ENCODE data around the gene GPR17. TPM values are rescaled to one million over a fixed set of nuclear protein-coding genes. Genes with fewer than 3 reads are reported as not detected.

The GPR17 gene
- total RNA-seq, 1 experiment from 2014 or later = not detected

DNA sequence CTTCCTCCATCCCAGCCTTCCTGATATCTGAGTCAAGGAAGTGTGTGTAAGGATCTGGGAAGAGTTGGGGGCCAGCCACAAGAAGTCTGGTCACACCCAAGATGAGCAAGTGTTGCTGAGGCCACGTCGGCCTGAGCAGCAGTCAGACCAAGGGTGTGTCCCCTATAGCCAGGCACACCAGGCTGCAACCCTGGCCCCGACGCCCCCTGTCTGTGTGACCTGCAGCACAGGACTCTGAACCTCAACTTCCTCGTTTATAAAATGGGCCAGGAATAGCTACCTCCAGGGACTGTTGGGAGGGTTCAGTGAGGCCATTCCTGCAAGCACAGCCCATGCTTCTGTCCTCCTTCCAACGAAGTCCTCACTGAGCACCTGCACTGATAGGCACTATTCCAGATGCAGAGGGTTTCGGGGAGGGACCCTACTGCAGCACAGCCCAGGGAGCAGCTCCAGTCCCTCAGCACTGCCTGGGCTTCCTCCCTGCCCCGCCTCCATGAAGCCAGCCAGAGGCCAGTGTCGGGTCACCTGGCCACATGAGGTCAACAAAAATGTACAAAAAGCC lies 16.1 kb downstream of the GPR17 start:
- Histone ChIP-seq H3K27ac (ENCODE audit: low read length) (no peak overlapping the region), H3K4me3 (ENCODE audit: low read depth in 2 of 2, low read length in 2 of 2) (no peak overlapping the region), H3K4me1 (ENCODE audit: control insufficient read depth, insufficient read depth, low read length) (no peaks in the 10 kb centered on the region), H3K9me3 (ENCODE audit: control insufficient read depth, insufficient read depth, low read depth, low read length) (no peaks in the 10 kb centered on the region), H3K27me3 (ENCODE audit: control insufficient read depth, insufficient read depth, low read length) (no peaks in the 10 kb centered on the region), H3K36me3 (ENCODE audit: control insufficient read depth, insufficient read depth, low read length) (no peaks in the 10 kb centered on the region)
- CTCF ChIA-PET = no interaction called here
- no peak for TF ChIP-seq TCF7L2 (IDR thresholded peaks at IDR 0.05; ENCODE audit: low read depth, low read length)
- POLR2A ChIA-PET = no interaction called here
- intact Hi-C loops (cut with micrococcal nuclease; ENCODE audit: unreplicated experiment) = no loop called here
- BruUV-seq (replicated peaks) = no TSS peak
- in situ Hi-C loops (cut with HindIII; ENCODE audit: low pct_unique_long_range_greater_than_20kb, low sequenced_read_pairs) = no loop called here
- no peak for DNase-seq (ENCODE audit: low read depth, low spot score)
- no peak for ATAC-seq

DNA sequence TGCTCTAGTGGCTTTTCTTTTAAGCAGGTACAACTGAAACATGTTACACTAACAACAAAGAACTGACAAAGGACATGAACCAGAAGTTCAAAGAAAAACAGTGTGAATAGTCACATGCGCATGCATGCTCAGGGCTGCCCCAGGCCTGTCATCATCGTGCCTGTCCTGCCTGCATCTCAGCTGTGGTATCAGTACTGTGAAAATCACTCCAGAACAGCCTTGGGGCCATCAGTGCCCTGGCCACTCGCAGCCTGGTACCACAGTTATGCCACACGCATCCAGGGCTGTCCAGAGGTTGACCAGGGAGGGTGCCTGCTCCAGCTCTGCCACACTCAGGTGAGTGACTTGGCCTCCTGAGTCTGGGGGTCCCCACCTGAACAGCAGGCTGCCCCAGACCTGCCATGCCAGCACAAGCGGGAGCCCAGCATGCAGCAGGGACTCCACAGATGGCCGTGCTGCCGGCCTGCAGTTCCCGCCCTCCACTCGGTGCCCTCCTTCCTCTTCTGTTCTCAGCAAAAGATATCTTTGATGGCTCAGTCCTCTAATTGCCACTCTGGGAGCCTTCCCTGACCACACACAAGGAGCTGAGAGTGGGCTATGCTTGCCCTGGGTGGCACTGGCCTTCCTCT lies 17.1 kb downstream of the GPR17 start:
- POLR2A ChIA-PET = interaction anchor here (0.7 kb wide), 1 partner anchor 47 kb away, joined by 3 read pairs; no protein-coding TSS in a partner anchor
- in situ Hi-C loops (cut with HindIII; ENCODE audit: low pct_unique_long_range_greater_than_20kb, low sequenced_read_pairs) = no loop called here
- DNase-seq (ENCODE audit: low read depth, low spot score) (no peak), ATAC-seq (no peak)
- Histone ChIP-seq H3K4me3 (ENCODE audit: low read depth in 2 of 2, low read length in 2 of 2) (no peak overlapping the region), H3K27ac (ENCODE audit: low read length) (no peak overlapping the region), H3K4me1 (ENCODE audit: control insufficient read depth, insufficient read depth, low read length) (no peaks in the 10 kb centered on the region), H3K9me3 (ENCODE audit: control insufficient read depth, insufficient read depth, low read depth, low read length) (no peaks in the 10 kb centered on the region), H3K36me3 (ENCODE audit: control insufficient read depth, insufficient read depth, low read length) (no peaks in the 10 kb centered on the region), H3K27me3 (ENCODE audit: control insufficient read depth, insufficient read depth, low read length) (0 out of 2 replicates have a peak, but pooled peaks cover 2% of the 10 kb centered on the region)
- TF ChIP-seq, protein P1, sequence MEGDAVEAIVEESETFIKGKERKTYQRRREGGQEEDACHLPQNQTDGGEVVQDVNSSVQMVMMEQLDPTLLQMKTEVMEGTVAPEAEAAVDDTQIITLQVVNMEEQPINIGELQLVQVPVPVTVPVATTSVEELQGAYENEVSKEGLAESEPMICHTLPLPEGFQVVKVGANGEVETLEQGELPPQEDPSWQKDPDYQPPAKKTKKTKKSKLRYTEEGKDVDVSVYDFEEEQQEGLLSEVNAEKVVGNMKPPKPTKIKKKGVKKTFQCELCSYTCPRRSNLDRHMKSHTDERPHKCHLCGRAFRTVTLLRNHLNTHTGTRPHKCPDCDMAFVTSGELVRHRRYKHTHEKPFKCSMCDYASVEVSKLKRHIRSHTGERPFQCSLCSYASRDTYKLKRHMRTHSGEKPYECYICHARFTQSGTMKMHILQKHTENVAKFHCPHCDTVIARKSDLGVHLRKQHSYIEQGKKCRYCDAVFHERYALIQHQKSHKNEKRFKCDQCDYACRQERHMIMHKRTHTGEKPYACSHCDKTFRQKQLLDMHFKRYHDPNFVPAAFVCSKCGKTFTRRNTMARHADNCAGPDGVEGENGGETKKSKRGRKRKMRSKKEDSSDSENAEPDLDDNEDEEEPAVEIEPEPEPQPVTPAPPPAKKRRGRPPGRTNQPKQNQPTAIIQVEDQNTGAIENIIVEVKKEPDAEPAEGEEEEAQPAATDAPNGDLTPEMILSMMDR (IDR thresholded peaks at IDR 0.05) = no peak
- TF ChIP-seq SIN3A (IDR thresholded peaks at IDR 0.05; ENCODE audit: borderline replicate concordance, insufficient read depth, low read depth, low read length) (no peak), TCF7L2 (IDR thresholded peaks at IDR 0.05; ENCODE audit: low read depth, low read length) (no peak), POLR2AphosphoS5 (IDR thresholded peaks at IDR 0.05; ENCODE audit: low read depth, low read length) (no peak)
- TF ChIP-seq, protein P2, sequence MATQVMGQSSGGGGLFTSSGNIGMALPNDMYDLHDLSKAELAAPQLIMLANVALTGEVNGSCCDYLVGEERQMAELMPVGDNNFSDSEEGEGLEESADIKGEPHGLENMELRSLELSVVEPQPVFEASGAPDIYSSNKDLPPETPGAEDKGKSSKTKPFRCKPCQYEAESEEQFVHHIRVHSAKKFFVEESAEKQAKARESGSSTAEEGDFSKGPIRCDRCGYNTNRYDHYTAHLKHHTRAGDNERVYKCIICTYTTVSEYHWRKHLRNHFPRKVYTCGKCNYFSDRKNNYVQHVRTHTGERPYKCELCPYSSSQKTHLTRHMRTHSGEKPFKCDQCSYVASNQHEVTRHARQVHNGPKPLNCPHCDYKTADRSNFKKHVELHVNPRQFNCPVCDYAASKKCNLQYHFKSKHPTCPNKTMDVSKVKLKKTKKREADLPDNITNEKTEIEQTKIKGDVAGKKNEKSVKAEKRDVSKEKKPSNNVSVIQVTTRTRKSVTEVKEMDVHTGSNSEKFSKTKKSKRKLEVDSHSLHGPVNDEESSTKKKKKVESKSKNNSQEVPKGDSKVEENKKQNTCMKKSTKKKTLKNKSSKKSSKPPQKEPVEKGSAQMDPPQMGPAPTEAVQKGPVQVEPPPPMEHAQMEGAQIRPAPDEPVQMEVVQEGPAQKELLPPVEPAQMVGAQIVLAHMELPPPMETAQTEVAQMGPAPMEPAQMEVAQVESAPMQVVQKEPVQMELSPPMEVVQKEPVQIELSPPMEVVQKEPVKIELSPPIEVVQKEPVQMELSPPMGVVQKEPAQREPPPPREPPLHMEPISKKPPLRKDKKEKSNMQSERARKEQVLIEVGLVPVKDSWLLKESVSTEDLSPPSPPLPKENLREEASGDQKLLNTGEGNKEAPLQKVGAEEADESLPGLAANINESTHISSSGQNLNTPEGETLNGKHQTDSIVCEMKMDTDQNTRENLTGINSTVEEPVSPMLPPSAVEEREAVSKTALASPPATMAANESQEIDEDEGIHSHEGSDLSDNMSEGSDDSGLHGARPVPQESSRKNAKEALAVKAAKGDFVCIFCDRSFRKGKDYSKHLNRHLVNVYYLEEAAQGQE (IDR thresholded peaks at IDR 0.05; ENCODE audit: insufficient read depth in 1 of 2, low read depth in 2 of 2, low read length in 1 of 2) = no peak
- intact Hi-C loops (cut with micrococcal nuclease; ENCODE audit: unreplicated experiment) = no loop called here
- BruUV-seq (replicated peaks) = no TSS peak
- CTCF ChIA-PET = no interaction called here

DNA sequence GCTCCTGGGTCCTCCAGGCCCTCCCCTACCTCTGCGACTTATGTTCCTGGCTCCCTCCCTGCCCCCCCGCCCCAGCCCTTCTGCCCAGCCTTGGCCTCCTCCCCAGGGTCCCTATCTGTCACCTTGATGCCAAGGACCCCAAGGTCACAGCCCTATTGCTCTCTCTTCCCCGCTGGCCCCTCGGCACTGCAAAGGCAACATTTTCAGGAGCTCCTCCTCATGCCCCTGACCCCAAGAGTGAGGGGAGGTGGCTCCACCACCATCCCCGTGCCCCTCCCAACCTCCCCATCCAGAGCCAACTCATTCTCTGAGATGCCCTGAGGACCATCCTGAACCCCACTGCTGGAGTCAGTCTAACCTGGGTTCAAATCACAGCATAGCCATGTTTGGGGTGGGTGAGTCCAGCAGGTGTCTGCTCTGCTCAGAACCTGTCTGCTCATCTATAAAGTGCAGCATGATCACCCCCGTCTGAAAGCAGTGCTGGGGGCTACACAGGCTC lies 17.7 kb downstream of the GPR17 start:
- TF ChIP-seq, protein P2 (IDR thresholded peaks at IDR 0.05; ENCODE audit: insufficient read depth in 1 of 2, low read depth in 2 of 2, low read length in 1 of 2) = no peak
- no peak for TF ChIP-seq POLR2AphosphoS5 (IDR thresholded peaks at IDR 0.05; ENCODE audit: low read depth, low read length)
- TF ChIP-seq TCF7L2 (IDR thresholded peaks at IDR 0.05; ENCODE audit: low read depth, low read length) = no peak
- TF ChIP-seq, protein P1 (IDR thresholded peaks at IDR 0.05) = no peak
- TF ChIP-seq SIN3A (IDR thresholded peaks at IDR 0.05; ENCODE audit: borderline replicate concordance, insufficient read depth, low read depth, low read length) = no peak
- H3K36me3 ChIP-seq (ENCODE audit: control insufficient read depth, insufficient read depth, low read length) = no peaks in the 10 kb centered on the region
- H3K9me3 ChIP-seq (ENCODE audit: control insufficient read depth, insufficient read depth, low read depth, low read length) = no peaks in the 10 kb centered on the region
- no peak overlapping the region for H3K4me3 ChIP-seq (ENCODE audit: low read depth in 2 of 2, low read length in 2 of 2)
- ChIA-PET CTCF (interaction anchor here (0.7 kb wide), 1 partner anchor 72 kb away, joined by 3 read pairs; no protein-coding TSS in a partner anchor), POLR2A (interaction anchor here (0.5 to 0.7 kb wide), 2 partner anchors 47 to 434 kb away, joined by 3 to 4 read pairs; no protein-coding TSS in a partner anchor)
- BruUV-seq (replicated peaks) = no TSS peak
- H3K27ac ChIP-seq (ENCODE audit: low read length) = no peak overlapping the region
- in situ Hi-C loops (cut with HindIII; ENCODE audit: low pct_unique_long_range_greater_than_20kb, low sequenced_read_pairs) (no loop called here), intact Hi-C loops (cut with micrococcal nuclease; ENCODE audit: unreplicated experiment) (no loop called here)
- no peak for ATAC-seq
- no peaks in the 10 kb centered on the region for H3K4me1 ChIP-seq (ENCODE audit: control insufficient read depth, insufficient read depth, low read length)
- H3K27me3 ChIP-seq (ENCODE audit: control insufficient read depth, insufficient read depth, low read length) = 0 out of 2 replicates have a peak, but pooled peaks cover 2% of the 10 kb centered on the region
- DNase-seq (ENCODE audit: low read depth, low spot score) = no peak
